Bronchial epithelial cell (primary cell): ENCODE results near the gene ESM1. TPM values are rescaled to one million over a fixed set of nuclear protein-coding genes. Genes with fewer than 3 reads are reported as not detected.

ENCODE experiments used
- DNase-seq: peaks from one replicate; pipeline ENCODE4 v3.0.0-alpha.2; 2010; ENCODE audit warnings: low read depth
- FAIRE-seq: peaks from 2 replicates; lab custom pipeline; 2011; peaks lifted over from hg19 to GRCh38; lab: Jason Lieb, UNC
- H3K27me3 ChIP-seq: 2 replicates; pipeline ENCODE4 v1.5.1; 2011; ENCODE audit warnings: low read length; ENCODE audit not compliant: control insufficient read depth, insufficient read depth
- H3K36me3 ChIP-seq: 2 replicates; pipeline ENCODE4 v1.5.1; 2011; ENCODE audit warnings: low read length; ENCODE audit not compliant: control insufficient read depth, insufficient read depth
- H3K4me3 ChIP-seq: 2 replicates; pipeline ENCODE4 v1.5.1; 2011; ENCODE audit warnings: mild to moderate bottlenecking, low read depth, low read length, control low read depth
- CTCF ChIP-seq: IDR thresholded peaks from 2 replicates; pipeline ENCODE4 v1.5.1; 2011; ENCODE audit warnings: mild to moderate bottlenecking, moderate library complexity, low read length, control low read depth, inconsistent platforms; ENCODE audit not compliant: insufficient read depth, severe bottlenecking
- total RNA-seq: library from RNA; depleted of rRNA; stranded (reverse); fragments of >200 nt; gene quantifications from 2 replicates; pipeline ENCODE4 v1.2.1, GENCODE V29; 2014

Gene ESM1
- not detected in 2 replicates for total RNA-seq

GRCh38 chr5:54985301-54986268, at the start of gene ESM1:
TSS of gene ESM1 (minus strand) at chr5:54985593. CDS start at chr5:54985517, 76 bp downstream.
- Histone ChIP-seq H3K27me3 (peaks cover 10% of the 10 kb centered on the region), H3K4me3 (no peak within 1 kb of the TSS), H3K36me3 (no peaks in the 10 kb centered on the region)
- no peak for FAIRE-seq
- peak; percentile 87 for DNase-seq
- peak; percentile 6 for TF ChIP-seq CTCF

- DNase-seq: no peak
- no peaks in the 10 kb centered on the region for H3K27me3 ChIP-seq
- FAIRE-seq: no peak
- H3K36me3 ChIP-seq: no peaks in the 10 kb centered on the region
- no peak overlapping the region for H3K4me3 ChIP-seq
- TF ChIP-seq CTCF: no peak
Measured at GRCh38 chr5:55033568-55033967, 48.2 kb upstream of the ESM1 start.

- no peak for FAIRE-seq
- H3K36me3 ChIP-seq: no peaks in the 10 kb centered on the region
- peaks cover 2% of the 10 kb centered on the region for H3K27me3 ChIP-seq
- TF ChIP-seq CTCF: no peak
- no peak for DNase-seq
- no peak overlapping the region for H3K4me3 ChIP-seq
Measured at GRCh38 chr5:55031492-55031891, 46.1 kb upstream of the ESM1 start.

GRCh38 chr5:55030676-55031369, 45.4 kb upstream of the ESM1 start:
- no peak for FAIRE-seq
- Histone ChIP-seq H3K4me3 (no peak overlapping the region), H3K36me3 (no peaks in the 10 kb centered on the region), H3K27me3 (peaks cover 2% of the 10 kb centered on the region)
- no peak for DNase-seq
- no peak for TF ChIP-seq CTCF

GRCh38 chr5:55030220-55030619, 44.8 kb upstream of the ESM1 start:
- peaks cover 2% of the 10 kb centered on the region for H3K27me3 ChIP-seq
- DNase-seq: no peak
- H3K36me3 ChIP-seq: no peaks in the 10 kb centered on the region
- no peak for TF ChIP-seq CTCF
- no peak overlapping the region for H3K4me3 ChIP-seq
- FAIRE-seq: no peak
